ENCODE measurements around the gene C18orf63.

Gene C18orf63

DNA sequence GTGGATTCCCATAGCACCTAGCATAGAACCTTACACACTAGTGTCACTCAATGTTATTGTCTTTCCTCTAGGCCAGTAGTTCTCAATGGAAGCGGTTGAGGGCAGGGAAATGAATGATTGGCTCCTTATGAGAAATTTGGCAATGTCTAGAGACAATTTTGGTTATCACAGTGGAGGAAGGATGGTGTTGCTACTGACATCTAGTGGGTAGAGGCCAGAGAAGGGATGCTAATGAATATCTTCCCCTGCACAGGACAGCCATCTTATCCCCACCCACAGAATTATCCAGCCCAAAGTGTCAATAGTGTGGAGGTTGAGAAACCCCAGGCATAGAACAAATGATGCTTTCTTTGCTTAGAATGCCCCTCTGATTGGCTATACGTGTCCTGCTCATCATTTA, 15.8 kb downstream of the C18orf63 start:
- DNase-seq, result peak in 1 of 2 experiments; percentile 3

DNA sequence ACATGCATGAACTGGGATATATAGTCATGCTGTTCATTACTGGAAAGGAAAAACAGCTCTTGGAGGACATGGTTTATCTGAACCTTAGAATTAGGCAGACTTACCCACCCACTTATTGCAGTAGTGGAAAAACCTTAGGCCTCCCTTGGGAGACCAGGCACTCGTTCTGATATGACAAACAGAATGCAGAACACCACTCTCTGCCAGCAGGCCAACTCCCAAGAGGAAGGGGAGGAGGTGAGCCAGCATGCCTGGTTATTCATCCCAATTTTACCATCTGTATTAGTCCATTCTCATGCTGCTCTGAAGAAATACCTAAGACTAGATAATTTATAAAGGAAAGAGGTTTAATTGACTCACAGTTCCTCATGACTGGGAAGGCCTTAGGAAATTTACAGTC, 17.5 kb downstream of the C18orf63 start:
- no peak for DNase-seq

DNA sequence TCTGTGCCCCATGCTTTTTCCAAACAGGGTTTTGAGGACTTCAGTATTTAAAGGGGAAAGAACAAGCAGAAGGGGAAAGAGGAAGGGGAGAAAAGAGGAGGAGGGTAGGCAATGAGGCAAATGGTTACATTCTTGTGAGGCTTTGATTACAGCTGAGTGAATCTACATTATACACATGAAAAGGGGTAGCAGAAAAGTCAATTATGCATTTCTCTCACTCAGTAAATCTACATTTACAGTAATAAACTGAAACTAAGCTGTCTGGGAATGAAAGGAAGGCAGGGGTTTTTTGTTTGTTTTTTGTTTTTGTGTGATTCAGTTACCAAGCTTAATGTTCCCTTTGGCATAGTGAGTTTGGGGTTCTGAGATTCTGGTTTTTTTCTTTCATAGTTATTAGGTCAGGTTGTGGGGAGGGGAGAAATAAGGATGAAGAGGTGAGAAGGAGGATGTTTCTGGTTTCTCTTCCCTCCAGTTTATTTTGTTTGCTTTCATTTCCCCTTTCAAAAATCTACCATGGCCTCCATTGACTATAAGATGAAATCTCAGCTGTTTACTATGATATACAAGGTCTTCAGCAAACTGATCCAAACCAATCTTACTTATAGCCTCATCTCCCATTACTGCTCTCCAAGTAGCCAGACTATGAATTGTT, 18.7 kb downstream of the C18orf63 start:
- DNase-seq, result no peak

DNA sequence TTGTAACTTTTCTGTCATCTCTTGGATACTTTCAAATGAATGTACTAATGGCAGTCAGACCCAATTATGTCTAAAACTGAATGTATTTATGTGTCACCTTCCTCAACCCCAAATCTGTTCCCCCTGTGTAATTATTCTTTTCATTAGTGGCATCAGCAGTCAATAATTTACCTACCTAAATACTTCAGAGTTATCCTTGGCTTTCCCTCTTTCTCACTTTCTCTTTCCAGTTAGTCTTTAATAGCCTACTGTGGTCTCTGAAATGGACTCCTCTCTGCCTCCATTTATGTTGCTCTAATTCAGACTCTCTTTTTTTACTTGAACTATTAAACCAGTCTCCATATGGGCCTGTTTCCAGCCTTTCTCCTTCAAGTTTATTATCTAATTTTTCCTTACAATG, 21.0 kb downstream of the C18orf63 start:
- no peak for DNase-seq

DNA sequence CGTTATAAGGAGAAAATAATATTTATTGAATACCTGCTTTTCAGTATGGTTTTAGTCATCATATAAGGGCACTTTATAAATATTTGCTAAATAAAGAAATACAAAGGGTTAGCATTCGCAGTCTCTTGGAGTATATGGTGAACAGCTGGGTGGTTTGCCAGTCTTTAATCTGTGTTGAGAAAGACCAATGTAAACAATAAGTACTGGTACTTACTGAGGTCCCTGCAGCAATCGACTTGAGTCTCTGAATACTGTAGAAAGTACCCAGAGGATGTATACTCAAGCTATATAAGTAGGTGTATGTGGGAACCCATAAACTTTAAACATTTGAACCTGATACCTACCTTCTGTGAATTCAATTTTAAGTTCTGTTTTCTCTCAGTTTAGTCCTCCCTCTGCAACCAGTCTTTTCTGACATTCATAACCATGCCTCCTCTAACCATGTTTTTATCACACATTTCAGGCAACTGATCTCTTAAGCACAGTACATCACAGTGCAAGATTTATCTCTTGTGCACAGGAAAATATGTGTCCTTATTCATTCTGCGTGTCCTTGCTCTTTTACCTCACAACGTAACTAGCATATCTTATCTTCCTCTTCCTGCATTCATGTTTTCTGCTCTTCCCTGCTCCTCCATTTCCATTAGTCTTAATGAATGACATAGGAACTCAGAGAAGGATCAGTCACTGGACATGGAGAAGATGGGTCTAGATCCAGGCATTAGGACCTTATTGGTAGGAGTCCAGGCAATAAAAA, 21.7 kb downstream of the C18orf63 start:
- no peak for DNase-seq

DNA sequence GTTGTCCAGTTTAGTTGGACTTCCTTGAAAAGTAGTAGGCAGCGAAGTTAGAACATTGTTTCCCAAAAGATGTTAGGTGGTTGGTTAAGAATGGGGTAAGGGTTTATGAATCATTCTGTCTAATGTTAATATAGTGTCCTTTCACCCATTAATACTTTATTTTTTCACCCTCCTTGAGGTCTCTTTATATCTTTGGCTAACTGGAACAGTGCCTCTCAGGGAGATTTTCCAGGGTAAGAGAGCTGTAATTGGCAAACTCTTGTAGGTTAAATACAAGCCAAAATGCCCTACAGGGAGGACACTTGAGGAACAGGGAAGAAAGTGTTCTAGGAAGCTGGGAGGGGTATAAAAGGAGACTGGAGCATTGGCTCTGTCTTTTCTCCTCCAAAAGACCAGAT, 22.3 kb downstream of the C18orf63 start:
- no peak for DNase-seq

DNA sequence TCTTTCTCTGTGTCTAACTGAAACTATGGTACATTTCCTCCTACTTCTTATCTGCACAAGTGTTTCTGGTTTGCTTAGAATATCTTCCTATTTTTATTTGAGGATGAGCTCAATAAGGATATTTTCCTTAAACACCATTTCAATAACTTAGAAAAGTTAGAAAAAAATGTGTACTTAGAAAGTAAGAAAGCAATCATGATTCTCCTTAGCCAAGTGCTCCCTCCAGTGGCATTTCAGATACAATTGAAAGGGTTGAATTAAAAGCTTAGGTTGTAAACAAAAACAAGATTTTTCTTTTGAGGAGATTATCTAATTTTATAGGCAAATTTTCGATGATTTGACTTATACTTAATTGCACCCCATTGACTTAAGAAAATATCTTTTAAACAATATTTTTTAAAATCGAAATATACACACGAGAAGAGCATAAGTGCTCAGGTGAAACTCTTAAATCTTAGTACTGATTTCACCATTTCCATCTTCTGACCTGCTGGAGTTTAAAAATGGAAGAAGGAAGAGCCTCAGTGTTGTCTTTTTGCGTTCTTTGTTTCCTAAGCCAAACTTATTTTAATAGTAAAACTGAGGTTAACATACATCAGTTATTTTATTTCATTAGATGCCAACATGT, 26.9 kb downstream of the C18orf63 start:
- DNase-seq, result peak in 1 of 2 experiments; percentile 26

DNA sequence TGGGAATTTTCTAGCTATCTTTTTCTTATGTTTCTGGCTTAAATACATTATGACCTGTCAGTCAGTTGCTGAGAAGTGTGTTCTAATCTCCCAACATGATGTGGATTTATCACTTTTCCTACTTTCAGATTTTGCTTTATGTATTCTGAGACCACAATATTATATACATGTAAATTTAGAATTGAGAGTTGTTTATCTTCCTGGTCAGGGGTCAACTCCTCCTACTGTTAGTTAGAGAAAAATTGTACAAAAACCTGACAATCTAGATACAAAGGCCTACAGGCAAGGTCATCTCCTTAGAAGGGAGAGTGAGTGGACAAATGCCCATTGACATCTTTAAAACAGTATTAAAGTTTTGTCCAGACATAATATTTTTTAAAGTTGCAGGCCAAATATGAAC, 30.6 kb downstream of the C18orf63 start:
- no peak for DNase-seq

DNA sequence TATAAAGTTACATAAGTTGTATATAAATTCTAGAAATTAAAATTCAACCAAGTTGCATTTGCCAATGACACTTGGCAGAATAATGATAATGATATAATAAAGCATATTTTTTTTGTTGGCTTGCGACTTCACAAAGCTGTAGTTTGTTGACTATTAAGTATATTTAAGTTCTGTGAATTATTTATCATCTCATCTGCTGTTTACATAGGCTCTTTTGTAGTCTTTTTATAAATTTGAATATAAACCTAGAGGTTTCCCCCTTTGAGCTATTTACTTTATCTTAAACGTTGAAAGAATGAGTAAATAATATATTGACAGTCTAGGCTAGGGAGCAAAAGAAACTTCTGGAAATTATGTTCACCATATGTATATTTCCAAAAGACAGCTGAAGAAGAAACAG, 32.9 kb downstream of the C18orf63 start:
- DNase-seq, result no peak

DNA sequence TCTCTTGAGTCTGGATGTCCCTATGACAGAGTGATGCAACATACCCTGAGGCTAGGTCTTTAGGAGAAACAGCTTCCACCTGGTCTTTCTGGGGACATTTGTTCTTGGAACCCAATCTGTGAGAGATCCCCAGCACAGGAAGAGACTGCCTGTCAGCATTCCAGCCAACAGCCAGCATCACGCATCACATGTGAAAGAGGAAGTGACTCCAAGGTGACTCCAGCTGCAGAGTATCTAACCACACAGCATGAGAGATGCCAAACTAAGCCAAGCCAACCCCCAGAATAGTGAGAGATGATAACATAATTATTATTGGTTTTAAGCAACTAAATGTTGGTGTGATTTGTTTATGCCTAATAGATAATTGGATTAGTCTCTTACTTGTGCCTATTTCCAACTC, 35.7 kb downstream of the C18orf63 start:
- DNase-seq, result no peak

DNA sequence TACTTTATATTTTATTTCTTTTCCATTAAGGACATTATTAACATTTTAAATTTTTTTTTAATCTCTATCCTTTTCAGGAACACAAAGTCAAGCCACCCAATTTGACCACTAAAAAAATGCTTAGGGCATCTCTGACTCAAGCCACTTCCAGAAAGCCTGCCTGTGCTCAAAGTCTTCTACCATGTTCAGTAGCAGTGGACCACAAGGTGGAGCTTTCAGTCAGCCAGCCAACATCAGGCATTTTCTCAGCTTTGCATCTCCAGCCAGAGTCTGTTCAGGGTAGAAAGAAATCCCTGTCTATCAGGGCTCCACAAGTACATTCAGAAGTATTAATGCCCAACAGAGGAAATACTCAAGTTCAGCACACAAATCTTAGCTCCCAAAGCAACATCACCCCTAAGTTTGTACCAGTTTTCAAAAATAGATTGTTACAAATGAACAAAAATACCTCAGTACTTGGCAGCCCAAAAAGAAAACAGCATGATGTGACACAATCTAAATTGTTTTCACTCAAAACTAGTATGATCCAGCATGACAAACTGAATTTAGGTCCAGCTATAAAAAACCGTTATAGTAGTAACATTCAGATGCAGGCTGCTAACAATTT, 37.6 kb downstream of the C18orf63 start:
- DNase-seq, result peak in 1 of 2 experiments; percentile 8

DNA sequence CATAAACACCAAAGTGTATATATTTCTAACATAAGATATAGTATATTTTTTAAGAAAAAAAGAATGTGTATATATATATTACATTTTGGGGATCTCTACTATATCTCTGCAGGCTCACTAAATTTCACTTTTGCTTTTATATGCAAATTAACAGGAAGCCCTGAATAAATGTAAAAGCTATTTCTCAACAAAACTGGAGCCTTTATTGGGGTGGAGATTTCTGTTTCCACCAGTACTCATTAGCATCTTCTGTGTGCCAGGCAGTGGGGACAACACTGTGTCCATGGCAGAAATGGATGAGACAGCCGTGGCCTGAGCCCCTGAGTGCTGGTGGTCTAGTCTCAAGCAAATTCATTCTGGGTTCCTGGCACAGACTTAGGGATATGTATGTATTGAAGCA, 41.3 kb downstream of the C18orf63 start:
- DNase-seq, result no peak

DNA sequence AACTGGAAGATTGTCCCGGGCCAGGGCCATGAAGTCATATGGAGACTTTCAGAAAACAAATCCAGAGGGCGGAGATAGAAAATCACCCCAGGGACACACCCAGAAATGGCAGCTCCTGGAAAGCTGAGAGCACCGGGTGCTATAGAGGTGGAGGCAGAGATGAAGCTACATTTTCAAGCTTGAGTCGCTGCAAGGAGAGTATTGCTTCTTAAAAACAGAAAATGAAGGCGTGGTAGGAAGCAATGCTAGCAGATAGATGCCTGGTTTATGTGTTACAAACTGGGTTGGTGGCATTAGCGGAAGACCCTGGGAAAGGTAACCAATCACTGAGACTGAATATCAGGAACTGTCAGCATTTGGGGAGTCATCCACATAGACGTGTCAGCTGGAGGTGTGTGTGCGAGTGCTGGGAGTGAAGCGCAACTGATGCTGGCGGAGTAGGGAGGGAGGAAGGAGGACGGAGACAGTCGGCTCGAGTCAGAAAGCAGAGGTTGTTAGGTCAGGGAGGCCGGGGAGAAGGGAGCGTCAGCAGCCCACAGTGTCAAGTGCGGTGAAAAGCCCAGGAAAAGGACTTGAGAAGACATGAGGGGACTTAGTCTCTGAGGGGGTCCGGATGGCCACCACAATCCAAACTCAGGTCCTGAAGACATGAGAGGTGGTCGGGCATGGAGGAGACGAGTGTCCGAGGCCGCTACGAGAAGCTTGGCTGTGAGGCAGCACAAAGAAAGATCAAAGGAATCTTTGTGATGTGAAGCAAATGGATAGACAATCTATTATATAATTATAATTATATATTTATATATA, 45.4 kb downstream of the C18orf63 start:
- DNase-seq, result no peak

DNA sequence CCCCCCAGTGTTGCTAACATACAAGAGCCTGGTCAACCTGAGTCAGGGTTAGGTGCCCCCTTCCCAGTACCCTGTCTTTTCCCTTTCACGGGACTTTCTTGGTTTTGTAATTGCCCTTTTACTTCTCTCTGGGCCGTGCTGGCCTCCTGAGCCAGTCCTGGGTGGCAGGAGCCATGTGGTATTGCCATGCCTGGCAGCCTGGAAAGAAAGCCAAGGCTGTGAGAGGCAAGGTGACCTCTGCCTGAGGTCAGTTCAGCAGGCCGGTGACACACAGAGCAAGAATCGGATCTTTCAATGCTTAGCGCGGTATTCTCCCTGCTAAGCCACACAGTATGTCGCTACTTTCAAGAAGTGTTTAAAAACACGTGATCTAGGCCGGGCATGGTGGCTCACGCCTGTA, 52.3 kb downstream of the C18orf63 start:
- DNase-seq, result no peak

DNA sequence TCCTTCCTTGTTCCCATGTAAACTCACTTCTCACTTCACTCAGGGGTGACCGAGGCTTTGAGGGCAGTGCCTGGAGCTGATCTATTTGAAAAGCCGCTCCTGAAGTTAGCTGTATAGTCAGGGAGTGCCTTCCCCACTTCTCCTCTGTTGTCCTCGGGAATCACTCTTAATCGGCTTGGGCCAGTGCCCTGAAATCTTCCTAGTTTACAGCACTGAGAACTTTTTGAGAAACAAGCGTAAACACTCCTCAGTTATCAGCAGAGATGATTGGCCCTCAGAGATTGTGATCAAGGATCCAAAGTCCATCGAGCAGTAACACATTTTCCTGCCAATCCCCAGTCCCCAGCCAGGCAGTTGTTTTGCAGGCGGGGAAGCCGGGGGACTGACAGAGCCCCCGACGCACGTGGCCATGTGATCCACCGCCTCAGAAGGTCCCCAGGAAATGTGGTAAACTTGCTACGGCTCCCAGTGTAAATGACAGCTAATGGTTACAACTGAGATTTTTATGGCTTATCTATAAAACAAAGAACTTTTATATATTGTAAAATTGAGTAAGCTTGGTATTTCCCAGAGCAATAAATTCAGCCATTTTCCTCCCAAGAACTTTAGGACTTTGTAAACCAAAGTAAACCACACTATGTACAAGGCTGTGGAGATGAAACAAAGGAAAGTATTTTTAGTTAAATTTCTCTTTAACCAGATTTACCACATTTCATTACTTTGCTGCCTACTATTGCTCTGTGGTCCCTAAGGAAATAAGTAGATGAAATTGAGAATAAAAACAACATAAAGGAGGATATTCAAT, 53.5 kb downstream of the C18orf63 start:
- no peak for DNase-seq

DNA sequence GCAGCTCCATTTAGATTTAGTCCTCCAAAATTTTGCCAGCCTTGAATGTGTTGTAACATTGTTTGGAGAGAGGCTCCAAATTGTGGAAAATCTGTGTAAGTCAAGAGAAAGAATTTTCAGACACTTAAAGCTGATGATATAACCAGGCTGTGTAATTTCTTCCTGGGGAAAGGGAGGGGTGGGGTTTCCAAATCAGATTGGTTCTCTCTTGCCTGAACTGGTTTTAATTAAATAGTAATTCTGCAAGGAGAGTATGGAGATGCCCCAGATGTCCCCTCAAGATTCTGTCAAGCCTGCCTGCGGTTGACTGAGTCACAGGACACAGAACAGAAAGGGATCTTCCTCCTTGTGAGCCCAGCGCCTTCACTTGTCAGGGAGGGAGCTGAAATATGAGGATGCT, 54.5 kb downstream of the C18orf63 start:
- DNase-seq, result no peak

DNA sequence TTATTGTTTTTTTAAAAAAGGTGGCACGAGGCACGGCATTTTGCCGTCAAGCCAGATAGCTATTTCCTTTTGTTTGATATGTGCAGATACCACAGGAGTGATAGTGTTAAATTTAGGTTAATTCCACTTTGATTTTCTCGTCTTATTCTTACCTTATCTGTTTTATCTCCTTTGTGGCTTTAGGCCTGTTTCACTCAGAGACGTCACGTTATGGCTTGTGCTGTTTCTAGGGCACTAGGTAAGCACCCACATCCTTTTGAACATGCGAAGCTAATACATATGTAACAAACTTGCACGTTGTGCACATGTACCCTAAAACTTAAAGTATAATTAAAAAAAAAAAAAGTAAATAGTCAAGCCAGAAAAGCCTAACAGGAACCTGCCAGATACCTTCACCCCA, 57.8 kb downstream of the C18orf63 start:
- no peak for DNase-seq

DNA sequence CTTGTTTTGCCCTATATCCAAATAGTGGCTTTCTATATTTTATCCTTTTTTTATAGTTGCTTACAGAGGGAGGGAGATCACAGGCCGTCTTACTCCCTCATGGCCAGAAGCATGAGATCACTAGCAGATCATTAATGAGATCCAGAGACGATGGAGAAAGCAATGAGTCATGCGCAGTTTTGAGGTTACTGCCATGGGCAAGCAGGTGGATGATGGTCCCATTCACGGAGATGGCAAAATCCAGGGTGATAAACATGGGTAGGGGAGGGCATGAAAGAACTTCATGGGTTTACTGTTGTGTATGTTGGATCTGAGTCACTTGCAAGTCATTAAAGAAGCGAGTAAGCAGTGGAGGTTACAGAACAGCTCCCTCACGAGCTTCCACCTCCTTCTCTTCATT, 60.4 kb downstream of the C18orf63 start:
- DNase-seq, result no peak

DNA sequence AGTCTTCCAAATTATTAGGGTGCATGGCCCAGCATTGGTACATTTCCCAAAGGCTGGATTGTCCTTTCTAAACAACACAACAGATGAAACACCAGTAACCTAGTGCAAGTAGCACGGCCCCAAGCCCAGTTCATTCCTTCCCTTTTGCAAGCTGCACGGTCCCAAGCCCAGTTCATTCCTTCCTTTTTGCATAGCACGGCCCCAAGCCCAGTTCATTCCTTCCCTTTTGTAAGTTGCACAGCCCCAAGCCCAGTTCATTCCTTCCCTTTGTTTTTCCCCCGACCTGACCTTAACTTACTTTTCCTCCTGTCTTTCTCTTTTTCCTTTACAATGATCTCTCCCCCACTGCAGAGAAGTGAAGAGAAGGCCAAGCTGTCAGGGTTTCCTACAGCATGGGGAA, 60.9 kb downstream of the C18orf63 start:
- no peak for DNase-seq

DNA sequence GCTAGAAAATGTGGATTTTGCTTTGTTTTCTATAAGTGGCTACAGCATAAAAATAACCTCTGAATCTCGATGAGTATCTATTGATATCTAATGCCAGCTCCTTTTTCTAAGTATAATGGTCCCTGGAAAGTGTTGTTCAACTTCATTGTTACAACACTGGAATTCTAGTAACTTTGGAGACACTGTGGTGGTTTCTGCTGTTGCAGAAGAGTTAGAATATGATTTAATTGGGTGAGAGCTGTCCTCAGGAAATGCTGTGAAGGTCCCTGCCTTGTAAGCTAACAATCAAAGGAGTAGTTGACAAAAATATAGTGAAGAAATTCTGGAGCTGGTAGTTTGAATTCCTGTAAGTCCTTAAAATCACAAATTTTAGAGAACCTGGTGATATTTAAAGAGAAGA, 62.1 kb downstream of the C18orf63 start:
- no peak for DNase-seq

DNA sequence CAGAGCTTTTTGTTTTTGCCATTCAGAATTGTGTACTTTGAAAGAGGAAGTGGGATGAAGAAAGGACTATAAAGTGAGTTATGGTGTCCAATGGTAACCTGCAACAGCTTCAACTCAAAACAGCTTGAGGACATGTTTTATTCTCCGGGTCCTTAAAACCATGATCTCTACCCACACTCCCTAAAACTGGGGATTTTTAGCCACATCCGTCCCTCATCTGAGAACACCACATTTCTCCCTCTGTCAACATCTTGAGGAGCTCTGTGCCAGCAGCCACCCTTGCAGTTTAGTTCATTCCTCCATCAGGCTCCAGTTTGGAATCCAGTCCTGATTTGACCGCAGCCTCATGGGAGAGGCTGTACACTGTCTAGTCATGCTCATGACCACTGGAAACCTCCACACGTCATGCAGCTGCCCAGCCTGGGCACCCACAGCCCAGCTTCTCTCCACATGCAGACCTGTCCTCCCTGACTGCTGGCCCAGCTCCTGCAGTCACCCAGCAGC, 62.6 kb downstream of the C18orf63 start:
- DNase-seq, result no peak

DNA sequence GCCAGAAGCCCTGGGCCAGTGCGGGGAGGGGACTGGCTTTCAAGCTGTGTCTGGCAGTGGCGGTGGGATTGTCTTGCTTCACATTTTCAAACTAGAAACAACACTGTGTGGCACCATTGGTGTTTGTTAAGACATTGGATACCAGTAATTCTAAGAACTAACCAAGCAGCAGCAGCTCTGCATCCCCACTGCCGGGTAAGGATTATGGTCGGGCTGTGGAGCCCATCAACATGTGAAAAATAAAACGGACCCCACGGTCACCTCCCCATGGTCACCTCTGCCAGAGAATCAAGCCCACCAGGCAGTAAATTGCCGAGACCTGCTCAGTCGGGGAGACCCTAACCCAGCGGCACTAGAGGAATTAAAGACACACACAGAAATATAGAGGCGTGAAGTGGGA, 65.3 kb downstream of the C18orf63 start:
- DNase-seq, result no peak

Measured in NCI-H446 (cell line).